ENCODE results near the gene ING5. TPM values are rescaled to one million over a fixed set of nuclear protein-coding genes. Genes with fewer than 3 reads are reported as not detected.
"Not testable (repeated sequence)": the region's sequence is repeated elsewhere in the genome, so short reads cannot be mapped to it uniquely, and the experiment has no call there.

The ING5 gene
- polyA plus RNA-seq, 3 donors = 6.5 to 29.5 (median 6.6) TPM

GRCh38 chr2:241741016-241741415 lies 39.2 kb downstream of the ING5 start:
- Histone ChIP-seq H3K4me2 (replicated peaks; ENCODE audit: extremely low read depth, low read length, poor library complexity, severe bottlenecking) (no peak overlapping the region), H3K27me3 (ENCODE audit: control insufficient read depth in 2 of 2, insufficient read depth in 2 of 2, low read length in 2 of 2) (no peaks in the 10 kb centered on the region), H3K27ac (ENCODE audit: low read depth in 1 of 2, low read length in 2 of 2) (no peak overlapping the region), H4K20me1 (ENCODE audit: insufficient read depth, low read length) (peaks cover 4% of the 10 kb centered on the region), H3K36me3 (replicated peaks in 1 of 2; ENCODE audit: control insufficient read depth in 1 of 2, insufficient read depth in 2 of 2, low read length in 2 of 2) (peaks cover 25 to 36% of the 10 kb centered on the region in 2 donors), H3K79me2 (ENCODE audit: insufficient read depth, low read length) (peaks cover 5% of the 10 kb centered on the region), H3K9ac (ENCODE audit: insufficient read depth, low read length, poor library complexity, severe bottlenecking) (no peak overlapping the region), H2AFZ (ENCODE audit: insufficient read depth, low read depth, low read length, poor library complexity, severe bottlenecking) (no peak overlapping the region), H3K9me3 (replicated peaks in 1 of 2; ENCODE audit: control insufficient read depth in 1 of 2, insufficient read depth in 1 of 2, low read length in 2 of 2) (peaks cover 0 to 5% of the 10 kb centered on the region in 2 donors), H3K4me3 (replicated peaks in 1 of 3; ENCODE audit: low read depth in 2 of 3, low read length in 3 of 3) (no peak overlapping the region), H3K4me1 (ENCODE audit: control insufficient read depth in 1 of 2, insufficient read depth in 2 of 2, low read length in 2 of 2) (peaks cover 4 to 10% of the 10 kb centered on the region in 2 donors)
- 10% methylated on average over 4 of the region's 10 CpGs for WGBS (ENCODE audit: insufficient coverage)
- DNase-seq = peak in 2 of 3 donors; percentile 31 to 32
- Mint-ChIP-seq H3K36me3 (peaks cover 36 to 45% of the 10 kb centered on the region in 2 donors), H3K4me1 (peaks cover 16% of the 10 kb centered on the region), H3K9me3 (peaks cover 0 to 4% (median 0%) of the 10 kb centered on the region in 7 donors), H3K27ac (peak overlapping the region in 3 of 7 donors; percentile 55 to 89 (median 56)), H3K4me3 (no peak overlapping the region), H3K27me3 (ENCODE audit: low read depth in 3 of 3) (peaks cover 0 to 2% (median 2%) of the 10 kb centered on the region in 3 donors)
- TF ChIP-seq CTCF (IDR thresholded peaks at IDR 0.05) = no peak
- intact Hi-C loops (cut with micrococcal nuclease) = no loop called here

- Mint-ChIP-seq H3K4me1 (peaks cover 16% of the 10 kb centered on the region), H3K27ac (peak overlapping the region in 2 of 7 donors; percentile 36 to 68), H3K9me3 (peaks cover 0 to 4% (median 0%) of the 10 kb centered on the region in 7 donors), H3K27me3 (ENCODE audit: low read depth in 3 of 3) (peaks cover 0 to 2% (median 0%) of the 10 kb centered on the region in 3 donors), H3K36me3 (peaks cover 45 to 50% of the 10 kb centered on the region in 2 donors), H3K4me3 (no peak overlapping the region)
- no peak for TF ChIP-seq CTCF (IDR thresholded peaks at IDR 0.05)
- no peak for DNase-seq
- intact Hi-C loops (cut with micrococcal nuclease) = no loop called here
- Histone ChIP-seq H3K9ac (ENCODE audit: insufficient read depth, low read length, poor library complexity, severe bottlenecking) (no peak overlapping the region), H3K36me3 (replicated peaks in 1 of 2; ENCODE audit: control insufficient read depth in 1 of 2, insufficient read depth in 2 of 2, low read length in 2 of 2) (peaks cover 25 to 36% of the 10 kb centered on the region in 2 donors), H3K9me3 (replicated peaks in 1 of 2; ENCODE audit: control insufficient read depth in 1 of 2, insufficient read depth in 1 of 2, low read length in 2 of 2) (peaks cover 0 to 5% of the 10 kb centered on the region in 2 donors), H3K79me2 (ENCODE audit: insufficient read depth, low read length) (peaks cover 5% of the 10 kb centered on the region), H3K4me2 (replicated peaks; ENCODE audit: extremely low read depth, low read length, poor library complexity, severe bottlenecking) (no peak overlapping the region), H3K27me3 (ENCODE audit: control insufficient read depth in 2 of 2, insufficient read depth in 2 of 2, low read length in 2 of 2) (no peaks in the 10 kb centered on the region), H2AFZ (ENCODE audit: insufficient read depth, low read depth, low read length, poor library complexity, severe bottlenecking) (no peak overlapping the region), H4K20me1 (ENCODE audit: insufficient read depth, low read length) (peaks cover 4% of the 10 kb centered on the region), H3K27ac (ENCODE audit: low read depth in 1 of 2, low read length in 2 of 2) (no peak overlapping the region), H3K4me3 (replicated peaks in 1 of 3; ENCODE audit: low read depth in 2 of 3, low read length in 3 of 3) (no peak overlapping the region), H3K4me1 (ENCODE audit: control insufficient read depth in 1 of 2, insufficient read depth in 2 of 2, low read length in 2 of 2) (peaks cover 4 to 10% of the 10 kb centered on the region in 2 donors)
- 98% methylated on average over 18 of the region's 28 CpGs for WGBS (ENCODE audit: insufficient coverage)
Measured at GRCh38 chr2:241742320-241742939, 40.6 kb downstream of the ING5 start.

- H4K20me1 ChIP-seq (ENCODE audit: insufficient read depth, low read length); H3K9ac ChIP-seq (ENCODE audit: insufficient read depth, low read length, poor library complexity, severe bottlenecking); H3K9me3 ChIP-seq (replicated peaks in 1 of 2; ENCODE audit: control insufficient read depth in 1 of 2, insufficient read depth in 1 of 2, low read length in 2 of 2); H3K27ac ChIP-seq (ENCODE audit: low read depth in 1 of 2, low read length in 2 of 2); H3K9me3 Mint-ChIP-seq; H3K4me2 ChIP-seq (replicated peaks; ENCODE audit: extremely low read depth, low read length, poor library complexity, severe bottlenecking); H3K4me3 ChIP-seq (replicated peaks in 1 of 3; ENCODE audit: low read depth in 2 of 3, low read length in 3 of 3); H3K4me1 ChIP-seq (ENCODE audit: control insufficient read depth in 1 of 2, insufficient read depth in 2 of 2, low read length in 2 of 2); DNase-seq; H3K27me3 Mint-ChIP-seq (ENCODE audit: low read depth in 3 of 3); H3K27me3 ChIP-seq (ENCODE audit: control insufficient read depth in 2 of 2, insufficient read depth in 2 of 2, low read length in 2 of 2); intact Hi-C loops (cut with micrococcal nuclease); H3K4me3 Mint-ChIP-seq; H3K79me2 ChIP-seq (ENCODE audit: insufficient read depth, low read length); H2AFZ ChIP-seq (ENCODE audit: insufficient read depth, low read depth, low read length, poor library complexity, severe bottlenecking): not testable (repeated sequence)
- H3K4me1 Mint-ChIP-seq = peaks cover 16% of the 10 kb centered on the region
- WGBS (ENCODE audit: insufficient coverage) = 100% methylated on average over 6 of the region's 15 CpGs
- H3K36me3 Mint-ChIP-seq = peaks cover 42 to 53% of the 10 kb centered on the region in 2 donors
- H3K27ac Mint-ChIP-seq = peak overlapping the region in 1 of 7 donors; percentile 73
- peaks cover 27 to 35% of the 10 kb centered on the region in 2 donors for H3K36me3 ChIP-seq (replicated peaks in 1 of 2; ENCODE audit: control insufficient read depth in 1 of 2, insufficient read depth in 2 of 2, low read length in 2 of 2)
Measured at GRCh38 chr2:241743008-241743407, 41.2 kb downstream of the ING5 start.
